Lung (tissue), 12 donors: ENCODE results near the gene LSP1. TPM values are rescaled to one million over a fixed set of nuclear protein-coding genes. Genes with fewer than 3 reads are reported as not detected.

Source experiments
- ATAC-seq: fragments of 200-7000 bp; cut with Tn5 transposase; one replicate; pipeline ENCODE4 v1.9.1; 2020; ENCODE audit warnings: moderate number of reproducible peaks; ENCODE audit not compliant: insufficient read depth, low FRiP score
- DNase-seq, 3 donors: peaks; one replicate each; pipeline ENCODE4 v3.0.0-alpha.2; 2013 to 2017
- H3K27ac ChIP-seq, 2 donors: one replicate each; pipeline ENCODE4 v1.5.1; 2013; ENCODE audit warnings: mild to moderate bottlenecking in 2 of 2, moderate library complexity in 2 of 2, control low read depth in 1 of 2, inconsistent platforms in 1 of 2, low read depth in 1 of 2, low read length in 1 of 2
- H3K27me3 ChIP-seq, 3 donors: one replicate each; pipeline ENCODE4 v1.5.1; 2013; ENCODE audit warnings: low read length in 2 of 3; ENCODE audit not compliant: control insufficient read depth in 3 of 3, insufficient read depth in 3 of 3
- H3K36me3 ChIP-seq, 4 donors: one replicate each; pipeline ENCODE4 v1.5.1; 2013; ENCODE audit warnings: low read length in 4 of 4, mild to moderate bottlenecking in 1 of 4, moderate library complexity in 1 of 4; ENCODE audit not compliant: control insufficient read depth in 4 of 4, insufficient read depth in 4 of 4
- H3K4me1 ChIP-seq, 5 donors: one replicate each; pipeline ENCODE4 v1.5.1; 2013; ENCODE audit warnings: low read length in 5 of 5, mild to moderate bottlenecking in 2 of 5, moderate library complexity in 1 of 5; ENCODE audit not compliant: control insufficient read depth in 5 of 5, insufficient read depth in 5 of 5
- H3K4me3 ChIP-seq: one replicate; pipeline ENCODE4 v1.5.1; 2013; ENCODE audit warnings: mild to moderate bottlenecking, control low read depth, moderate library complexity
- H3K9ac ChIP-seq, 2 donors: one replicate each; pipeline ENCODE4 v1.5.1; 2013; ENCODE audit warnings: low read length in 2 of 2, control low read depth in 1 of 2; ENCODE audit not compliant: insufficient read depth in 1 of 2
- H3K9me3 ChIP-seq, 4 donors: one replicate each; pipeline ENCODE4 v1.5.1; 2013; ENCODE audit warnings: low read length in 3 of 4, mild to moderate bottlenecking in 1 of 4, moderate library complexity in 1 of 4; ENCODE audit not compliant: control insufficient read depth in 4 of 4, insufficient read depth in 3 of 4
- CTCF ChIP-seq: IDR thresholded peaks from 2 replicates; pipeline ENCODE4 v1.5.1; 2012; ENCODE audit warnings: mild to moderate bottlenecking; ENCODE audit errors: control extremely low read depth, extremely low read depth
- WGBS, 2 donors: extraction: QIAGEN DNeasy Blood & Tissue Kit; methylation state at CpG; one replicate each; pipeline ENCODE4 v1.1.7; 2013; 5-methylcytosine and 5-hydroxymethylcytosine counted together
- polyA plus RNA-seq, 2 donors: library from polyadenylated mRNA; stranded (reverse); fragments of 200-250 nt; gene quantifications; one replicate each; pipeline ENCODE4 v1.2.1, GENCODE V29; 2013
- total RNA-seq, 2 donors: library from RNA; depleted of rRNA in 1 of 2; stranded (reverse); fragments of >200 nt in 1 of 2; gene quantifications; one replicate each; pipeline ENCODE4 v1.2.1, GENCODE V29; 2014 to 2021
- donor health status: control.
- donor health status: control.
- donor health status: Bipolar disorder and iron deficiency.
- donor health status: healthy.
- donor health status: DM: yes; HTN: yes; CAD: no.

LSP1 gene
- total and polyA plus RNA-seq, 4 donors, result 44.9 to 121 (median 83.9) TPM

- Histone ChIP-seq H3K4me1 (peaks cover 0 to 20% (median 11%) of the 10 kb centered on the region in 5 donors), H3K27ac (no peak overlapping the region), H3K9ac (no peak overlapping the region), H3K9me3 (no peaks in the 10 kb centered on the region), H3K27me3 (peaks cover 0 to 6% (median 0%) of the 10 kb centered on the region in 3 donors), H3K36me3 (peaks cover 0 to 1% (median 0%) of the 10 kb centered on the region in 4 donors), H3K4me3 (no peak overlapping the region)
- no peak for ATAC-seq
- 93 to 100% methylated on average over 1 of the region's 1 CpG for WGBS, 2 donors
- TF ChIP-seq CTCF, result no peak
- no peak for DNase-seq
Observed at GRCh38 chr11:1860108-1860507, 7.2 kb downstream of the LSP1 start.

GRCh38 chr11:1861435-1862411, 8.8 kb downstream of the LSP1 start:
- WGBS, 2 donors, result 85 to 93% methylated on average over 4 of the region's 4 CpGs
- H3K4me1 ChIP-seq, result peaks cover 0 to 21% (median 11%) of the 10 kb centered on the region in 5 donors

DNA sequence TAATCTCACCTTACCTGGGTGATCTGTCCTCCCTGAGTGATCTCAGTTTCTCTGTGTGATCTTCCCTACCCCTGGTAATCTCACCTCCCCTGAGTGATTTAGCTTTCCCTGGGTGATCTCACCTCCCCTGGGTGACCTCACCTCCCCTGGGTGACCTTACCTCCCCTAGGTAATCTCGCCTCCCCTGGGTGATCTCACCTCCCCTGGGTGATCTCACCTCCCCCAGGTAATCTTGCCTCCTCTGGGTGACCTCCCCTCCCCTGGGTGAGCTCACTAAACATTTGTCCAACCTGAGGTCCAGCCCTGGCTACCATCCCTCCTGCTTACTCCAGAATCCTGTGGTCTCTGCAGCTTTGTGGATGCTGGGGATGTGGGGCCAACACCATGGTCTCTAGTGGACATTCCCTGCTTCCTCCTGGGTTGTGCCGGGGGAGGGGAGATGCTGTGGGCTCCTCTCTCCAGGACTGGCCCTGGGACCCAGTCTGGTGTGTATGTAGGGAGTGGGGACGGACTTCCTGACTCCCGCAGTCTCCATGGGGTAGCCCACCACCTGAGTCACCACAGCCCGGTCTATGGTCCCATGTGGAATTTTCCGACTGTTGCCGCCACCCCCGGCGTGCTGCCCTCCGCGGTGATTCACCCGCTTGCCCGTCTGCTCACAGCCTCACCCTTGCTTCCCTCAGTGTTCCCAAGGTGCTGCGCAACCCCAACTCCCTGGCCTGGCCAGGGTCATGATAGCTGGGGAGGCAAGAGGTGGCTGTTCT, 9.9 kb downstream of the LSP1 start:
- Histone ChIP-seq H3K9me3 (no peaks in the 10 kb centered on the region), H3K27ac (no peak overlapping the region), H3K36me3 (no peaks in the 10 kb centered on the region), H3K27me3 (peaks cover 0 to 6% (median 0%) of the 10 kb centered on the region in 3 donors), H3K4me3 (no peak overlapping the region), H3K4me1 (peaks cover 0 to 21% (median 11%) of the 10 kb centered on the region in 5 donors), H3K9ac (no peak overlapping the region)
- WGBS, 2 donors, result 86 to 93% methylated on average over 14 of the region's 14 CpGs
- ATAC-seq (peak; percentile 2), DNase-seq (no peak)
- no peak for TF ChIP-seq CTCF

More at GRCh38 chr11:1861435-1862411, 8.8 kb downstream of the LSP1 start:
- peaks cover 0 to 1% (median 0%) of the 10 kb centered on the region in 4 donors for H3K36me3 ChIP-seq
- H3K27ac ChIP-seq, result no peak overlapping the region
- peaks cover 0 to 6% (median 0%) of the 10 kb centered on the region in 3 donors for H3K27me3 ChIP-seq
- no peak for DNase-seq
- no peak for TF ChIP-seq CTCF
- no peak overlapping the region for H3K4me3 ChIP-seq
- no peak for ATAC-seq
- H3K9ac ChIP-seq, result no peak overlapping the region
- no peaks in the 10 kb centered on the region for H3K9me3 ChIP-seq
